Suprapubic skin (tissue), 3 donors: Measurements from ENCODE around the gene ZNF630.

Source experiments
- CTCF ChIP-seq, 2 donors: fragments of 200-600 bp in 1 of 2; fragments of 450-650 bp in 1 of 2; sonication (generic) in 1 of 2; IDR thresholded peaks; one replicate each; pipeline ENCODE4 v1.5.1; 2016 to 2019; ENCODE audit warnings: antibody characterized with exemption in 2 of 2, mild to moderate bottlenecking in 1 of 2, moderate library complexity in 1 of 2
- EP300 ChIP-seq: sonication (generic); formaldehyde crosslinking; IDR thresholded peaks from one replicate; pipeline ENCODE4 v1.6.1; 2017; ENCODE audit warnings: antibody characterized with exemption
- POLR2A ChIP-seq, 2 donors: fragments of 450-650 bp; IDR thresholded peaks; one replicate each; pipeline ENCODE4 v1.6.1; 2017; ENCODE audit warnings: antibody characterized with exemption in 2 of 2, mild to moderate bottlenecking in 2 of 2, moderate library complexity in 2 of 2

GRCh38 chrX:48102874-48103374 is 31.5 kb upstream of the ZNF630 start:
- TF ChIP-seq CTCF (IDR thresholded peaks at IDR 0.05), result no peak
- TF ChIP-seq POLR2A (IDR thresholded peaks at IDR 0.05), result no peak
- TF ChIP-seq EP300, result no peak
